DMS153 (cell line): Measurements from ENCODE around the gene PRG3.
"Not testable (repeated sequence)": the region's sequence is repeated elsewhere in the genome, so short reads cannot be mapped to it uniquely, and the experiment has no call there.

Source experiments
- DNase-seq: peaks from one replicate; lab custom pipeline; 2025; lab: John Stamatoyannopoulos, UW

PRG3 gene

DNA sequence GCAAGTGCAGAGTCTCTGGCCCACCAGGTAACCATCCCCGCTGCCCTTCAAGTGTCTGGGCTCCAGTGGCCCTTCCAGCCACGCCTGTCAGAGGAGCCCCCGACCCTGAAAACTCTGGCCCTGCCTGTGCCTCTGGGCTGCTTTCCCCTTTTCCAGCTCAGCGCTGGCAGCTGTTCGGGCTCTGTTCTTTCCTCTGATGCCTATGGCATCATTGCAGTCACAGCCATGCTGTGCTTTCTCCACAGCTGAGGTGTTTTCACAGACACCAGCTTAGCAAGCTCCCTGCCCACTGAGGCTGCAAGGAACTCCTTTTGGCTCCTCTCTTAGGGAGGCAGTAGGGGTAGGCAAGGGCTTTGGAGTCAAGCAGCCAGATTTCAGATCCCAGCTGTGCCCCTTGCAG lies 21.6 kb downstream of the PRG3 start:
- no peak for DNase-seq

DNA sequence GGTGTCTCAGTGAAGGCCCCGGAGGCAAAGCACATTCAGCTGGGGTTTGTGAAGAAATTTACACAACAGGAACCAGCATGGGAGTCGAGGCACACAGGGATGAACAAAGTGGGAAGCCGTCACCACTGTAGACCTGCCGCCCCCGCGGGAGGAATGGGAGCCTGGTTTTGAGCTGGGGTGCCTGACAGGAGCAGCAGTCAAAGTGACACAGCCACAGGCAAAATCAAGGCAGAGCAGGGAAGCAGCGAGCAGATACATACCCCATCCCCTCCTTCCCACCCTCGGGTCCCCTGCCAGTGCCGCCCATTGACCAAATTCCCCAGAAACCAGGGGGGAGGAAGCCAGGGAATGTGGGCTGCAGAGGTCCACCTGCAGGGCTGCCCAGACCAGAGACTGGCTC lies 22.0 kb downstream of the PRG3 start:
- no peak for DNase-seq

DNA sequence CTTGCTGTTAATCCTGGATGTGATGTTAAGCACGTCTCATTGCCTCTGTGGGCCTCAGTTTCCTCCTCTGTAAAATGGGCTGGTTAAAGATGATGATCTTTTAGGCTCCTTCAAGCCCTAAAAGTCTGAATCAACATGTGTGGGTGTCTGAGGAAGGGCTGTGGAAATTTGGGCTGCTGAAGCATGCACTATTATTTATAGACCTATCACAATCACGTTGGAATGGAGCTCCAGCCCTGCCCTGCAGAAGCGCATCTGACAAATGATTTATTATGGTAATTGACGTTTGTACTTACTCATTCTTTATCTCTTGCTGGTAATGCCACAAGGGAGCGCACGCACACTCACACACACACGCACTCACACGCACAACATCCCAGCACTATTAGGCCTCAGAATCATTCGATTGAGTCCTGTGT lies 22.4 kb downstream of the PRG3 start:
- no peak for DNase-seq

DNA sequence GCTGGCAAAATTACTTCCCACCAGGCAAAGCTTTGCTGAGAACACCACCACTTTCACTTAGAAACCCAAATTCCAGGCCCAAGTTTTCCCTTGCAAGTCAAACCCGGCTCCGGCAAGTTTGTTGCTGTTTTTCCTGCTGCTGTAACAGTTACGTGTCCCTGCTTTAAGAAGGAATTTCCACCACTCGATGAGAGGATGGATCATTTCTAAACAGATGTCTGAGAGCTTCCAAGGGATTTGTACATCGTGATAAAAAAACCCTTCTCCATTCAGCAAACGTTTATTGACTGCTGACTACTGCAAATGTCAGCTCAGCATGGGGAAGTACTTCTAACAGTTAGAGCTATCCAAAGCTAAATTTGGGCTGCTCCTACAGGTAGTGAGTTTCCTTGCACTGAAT lies 23.1 kb downstream of the PRG3 start:
- no peak for DNase-seq

DNA sequence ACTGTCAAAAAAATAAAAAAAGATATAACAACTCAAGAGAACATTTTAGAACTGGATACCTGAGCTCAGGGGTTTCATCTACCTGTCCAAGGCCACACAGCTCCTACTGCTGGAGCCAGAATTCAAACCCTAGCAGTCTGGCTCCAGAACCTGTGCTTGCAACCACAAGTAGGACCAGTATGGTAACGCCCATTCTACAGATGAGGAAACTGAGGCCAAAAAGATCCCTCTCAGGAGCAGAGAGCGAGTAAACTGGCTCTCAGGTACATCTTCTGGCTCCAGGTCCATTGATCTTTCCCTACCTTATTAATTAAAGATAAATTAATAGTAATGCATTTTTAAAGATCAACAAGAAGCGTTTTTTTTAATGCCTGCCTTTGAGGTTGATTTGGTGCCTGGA lies 23.6 kb downstream of the PRG3 start:
- DNase-seq = no peak

DNA sequence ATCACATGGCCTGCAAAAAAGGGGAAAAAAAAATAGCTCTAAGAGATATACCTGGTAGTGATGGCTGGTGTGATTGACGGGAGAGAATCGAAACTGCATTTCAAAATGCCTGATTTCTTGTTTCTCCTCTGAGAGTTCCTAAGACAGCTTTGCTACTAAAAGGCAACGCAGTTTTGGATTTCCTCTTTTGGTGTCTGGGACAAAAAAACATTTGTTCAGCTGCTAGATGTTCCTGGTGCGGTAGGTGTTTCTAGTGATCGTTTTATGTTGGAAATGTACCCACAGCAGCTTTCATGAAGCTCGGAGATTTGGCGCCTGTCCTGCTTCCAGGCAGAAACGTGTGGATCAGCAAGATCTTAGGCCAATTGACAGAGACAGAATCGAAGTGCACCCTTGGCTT lies 24.7 kb downstream of the PRG3 start:
- no peak for DNase-seq

DNA sequence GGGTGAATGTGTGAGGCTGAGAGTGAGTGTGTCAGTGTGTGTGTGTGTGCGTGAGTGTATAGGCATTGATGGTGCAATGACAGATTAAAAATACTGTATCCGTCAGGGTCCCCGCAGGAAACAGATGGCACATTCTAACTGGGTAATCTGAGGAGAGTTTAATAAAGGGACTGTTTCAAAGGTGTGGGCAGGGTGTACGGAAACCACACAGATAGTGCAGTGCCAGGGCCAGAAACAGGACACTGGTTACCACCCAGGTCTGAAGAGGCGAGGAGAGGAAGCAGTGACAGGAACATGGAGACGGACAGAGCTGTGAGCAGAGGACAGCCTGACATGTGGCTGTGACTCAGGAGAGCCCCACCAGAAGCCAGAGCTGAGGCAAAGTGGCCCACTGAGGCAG lies 26.3 kb downstream of the PRG3 start:
- no peak for DNase-seq

DNA sequence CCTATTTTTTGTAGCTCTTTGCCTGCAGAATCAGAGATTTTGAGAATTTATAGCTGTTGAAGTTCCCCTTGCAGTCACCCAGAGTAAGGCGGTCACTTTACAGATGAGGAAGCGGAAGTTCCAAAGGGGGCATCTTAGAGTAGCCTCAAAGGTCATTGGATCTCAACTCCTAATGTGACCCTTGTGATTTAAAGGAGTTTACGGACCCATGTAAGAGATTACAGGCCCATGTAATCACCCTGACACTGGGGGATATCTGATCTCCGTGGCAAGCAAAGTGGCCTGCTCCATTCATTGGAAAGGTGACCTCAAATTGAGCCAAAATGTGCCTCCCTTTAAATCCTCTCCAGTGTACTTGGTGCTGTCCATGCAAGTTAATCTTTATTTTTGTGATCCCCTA lies 27.1 kb downstream of the PRG3 start:
- DNase-seq = no peak

DNA sequence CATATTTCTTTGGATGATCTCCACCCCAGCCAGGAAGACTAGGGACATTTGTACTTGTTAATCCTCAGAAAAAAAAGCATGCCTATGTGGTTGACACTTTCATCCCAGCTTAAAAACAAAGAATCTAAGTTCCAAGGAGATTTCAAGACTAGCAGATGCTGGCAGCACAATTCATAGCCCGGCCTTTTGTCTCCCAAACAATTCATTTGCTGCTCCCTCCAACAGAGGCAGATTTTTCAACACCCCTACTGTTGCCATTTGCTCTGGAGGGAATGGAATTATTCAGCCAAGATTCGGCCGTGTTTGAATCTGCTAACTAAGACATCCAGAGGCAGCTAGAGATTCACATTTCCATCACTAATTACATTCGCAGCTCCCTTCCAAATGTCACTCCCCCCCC lies 27.5 kb downstream of the PRG3 start:
- no peak for DNase-seq

DNA sequence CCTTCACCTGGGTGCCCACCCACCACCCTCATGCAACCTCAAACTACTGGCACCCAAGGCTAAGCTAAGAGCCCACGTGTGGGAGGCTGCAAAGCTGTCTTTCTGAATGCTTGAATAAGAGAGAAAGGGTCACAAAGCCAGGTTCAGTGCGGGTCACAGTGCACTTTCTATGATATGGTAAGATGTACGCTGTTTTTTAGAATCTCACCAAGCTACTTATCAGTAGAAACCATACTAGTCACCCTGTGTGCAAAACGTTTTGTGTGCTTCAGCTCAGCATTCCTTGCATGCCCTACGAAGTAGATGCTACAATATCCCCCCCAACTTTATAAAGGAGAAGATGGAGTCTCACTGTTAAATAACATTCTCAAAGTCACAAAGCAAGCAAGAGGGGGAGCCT lies 27.9 kb downstream of the PRG3 start:
- no peak for DNase-seq

DNA sequence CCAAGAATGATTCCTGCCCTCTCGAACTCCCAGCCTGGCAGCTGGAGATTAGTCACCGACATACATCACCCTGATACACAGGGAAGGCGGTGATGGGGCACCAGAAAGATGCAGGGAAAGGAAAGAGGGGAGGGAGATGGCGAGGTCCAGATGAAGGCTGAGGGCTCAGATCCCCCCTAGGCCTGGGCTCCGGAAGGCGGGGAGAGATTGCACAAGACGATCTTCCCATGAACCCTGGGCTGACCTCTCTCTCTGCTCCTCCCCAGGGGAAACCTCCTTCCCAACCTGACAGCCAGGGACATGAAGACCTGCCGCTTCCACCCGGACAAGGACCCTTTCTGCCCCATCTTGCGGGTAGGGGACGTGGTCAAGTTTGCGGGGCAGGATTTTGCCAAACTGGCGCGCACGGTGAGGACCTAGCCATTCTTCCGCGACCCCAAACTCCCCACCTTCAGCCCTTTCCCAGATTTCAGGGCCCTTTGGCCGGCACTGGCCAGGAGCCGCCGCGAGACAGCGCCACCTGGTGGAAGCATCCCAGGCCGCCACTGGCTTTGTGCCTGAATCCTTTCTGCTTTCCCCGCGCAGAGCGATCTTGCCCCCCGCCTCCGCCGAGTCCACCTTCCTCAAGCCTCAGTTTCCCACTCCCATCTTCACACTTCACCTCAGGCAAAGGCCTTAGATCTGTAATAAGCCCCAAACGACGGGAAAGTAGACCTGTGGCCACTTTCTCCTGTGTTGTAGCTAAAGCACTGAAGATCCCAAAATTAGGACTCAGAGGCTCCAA lies 31.3 kb downstream of the PRG3 start:
- no peak for DNase-seq

DNA sequence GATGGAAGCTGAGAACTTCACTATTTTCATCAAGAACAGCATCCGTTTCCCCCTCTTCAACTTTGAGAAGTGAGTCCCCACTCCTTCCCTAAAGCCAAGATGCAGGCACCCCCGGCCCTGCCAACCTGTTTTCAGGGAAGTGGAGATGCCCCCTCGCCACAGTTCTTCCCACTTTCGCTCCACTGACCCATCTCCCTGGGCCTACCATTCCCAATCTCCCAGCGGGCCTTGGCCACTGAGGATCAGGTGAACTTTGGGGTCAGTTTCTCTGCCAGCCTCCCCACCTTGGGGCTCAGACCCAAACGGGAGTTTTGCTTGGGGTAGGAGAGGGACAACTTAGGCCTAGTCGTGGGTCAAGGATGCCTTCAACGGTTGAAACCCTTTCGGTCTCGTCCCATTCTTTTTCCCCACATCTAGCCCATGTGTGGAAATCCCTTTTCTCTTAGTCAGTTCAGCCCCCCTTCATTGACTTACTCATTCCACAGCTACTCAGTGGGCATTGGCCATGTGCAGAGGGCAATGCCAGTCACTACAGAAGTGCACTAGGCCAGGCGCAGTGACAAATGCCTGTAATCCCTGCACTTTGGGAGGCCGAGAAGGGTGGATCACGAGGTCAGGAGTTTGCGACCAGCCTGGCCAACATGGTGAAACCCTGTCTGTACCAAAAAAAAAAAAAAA lies 32.2 kb downstream of the PRG3 start:
- no peak for DNase-seq

DNA sequence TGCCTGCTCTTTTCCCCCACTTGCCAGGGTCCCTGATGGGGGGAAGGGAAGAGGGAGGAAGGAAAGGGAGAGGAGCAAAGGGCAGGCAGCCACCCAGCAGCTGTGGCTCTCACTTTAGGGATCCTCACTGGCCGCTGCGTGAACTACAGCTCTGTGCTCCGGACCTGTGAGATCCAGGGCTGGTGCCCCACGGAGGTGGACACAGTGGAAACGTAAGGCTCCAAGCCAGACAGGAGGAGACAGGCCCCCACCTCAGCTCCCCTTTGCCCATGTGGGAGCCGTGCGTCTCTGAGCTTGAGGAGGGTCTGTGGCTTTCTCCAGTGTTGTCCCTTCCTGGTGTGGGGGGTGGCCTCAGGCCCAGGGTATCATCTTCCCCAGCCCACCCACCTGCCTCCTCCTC lies 32.9 kb downstream of the PRG3 start:
- DNase-seq = no peak

DNA sequence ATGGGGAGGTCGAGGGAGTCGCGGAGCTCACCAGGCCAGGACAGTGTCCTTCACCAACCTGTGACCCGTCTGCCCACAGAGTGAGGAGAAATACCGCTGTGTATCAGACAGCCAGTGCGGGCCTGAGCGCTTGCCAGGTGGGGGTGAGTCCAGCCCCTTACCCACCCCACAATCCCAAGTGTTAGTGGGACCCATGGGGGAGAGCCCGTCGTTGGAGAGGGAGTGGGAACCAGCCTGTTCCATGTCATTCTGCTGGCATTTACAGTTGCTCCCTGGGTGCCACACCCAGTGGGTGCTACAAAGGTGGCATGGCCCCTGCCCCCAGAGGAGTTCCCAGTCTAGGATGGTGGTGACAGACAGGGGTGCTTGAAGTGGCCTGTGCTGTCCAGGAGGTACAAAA lies 33.6 kb downstream of the PRG3 start:
- DNase-seq = no peak

DNA sequence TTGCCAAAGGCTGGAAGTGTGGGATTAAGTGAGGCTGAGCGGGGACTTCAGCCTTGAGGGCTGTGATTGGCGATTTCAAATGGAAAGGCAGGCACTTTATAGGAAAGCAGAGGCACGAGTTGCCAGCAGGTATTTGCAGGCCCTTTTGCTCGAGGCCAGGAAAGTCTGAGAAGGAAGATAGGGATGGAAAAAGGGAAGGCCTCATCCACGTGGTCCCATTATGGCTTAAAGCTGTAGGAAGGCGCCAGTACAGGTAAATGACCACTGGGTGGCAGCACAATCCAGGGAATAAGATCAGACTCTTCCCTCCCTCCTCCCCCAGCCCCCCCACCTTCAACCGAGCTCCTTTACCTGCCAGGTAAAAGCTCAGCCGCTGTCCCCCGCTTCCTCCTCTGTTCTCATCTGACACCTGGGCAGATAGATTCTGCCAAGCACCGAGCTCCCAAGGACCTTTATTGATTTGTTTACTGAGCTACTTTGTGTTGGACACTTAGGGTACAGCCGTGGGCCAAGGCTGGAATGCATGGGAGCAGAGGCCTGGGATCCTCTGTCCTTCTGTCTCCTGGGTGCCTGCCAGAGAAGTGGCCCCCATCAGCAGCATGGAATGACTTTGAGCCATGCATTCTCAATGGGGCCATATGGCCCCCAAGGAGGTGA lies 35.3 kb downstream of the PRG3 start:
- DNase-seq = peak; percentile 68

DNA sequence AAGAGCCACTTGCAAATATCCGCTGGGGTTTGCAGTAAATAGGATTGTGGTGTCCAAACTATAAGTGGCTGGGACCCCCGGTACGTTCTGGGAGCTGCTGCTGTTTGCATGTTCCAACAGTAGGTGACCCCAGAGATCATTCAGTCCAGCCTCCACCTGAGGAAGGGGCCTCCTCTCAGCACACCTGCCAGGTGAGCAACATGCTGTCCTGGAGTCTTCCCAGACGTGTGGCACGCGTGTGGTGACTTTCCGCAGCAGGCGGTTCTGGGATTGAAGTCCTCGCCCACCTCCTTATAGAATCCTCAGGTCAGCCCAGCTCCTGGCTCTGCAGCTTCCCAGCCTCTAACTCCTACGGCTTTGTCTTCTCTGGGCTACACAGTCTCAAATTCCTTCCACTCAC lies 36.1 kb downstream of the PRG3 start:
- no peak for DNase-seq

DNA sequence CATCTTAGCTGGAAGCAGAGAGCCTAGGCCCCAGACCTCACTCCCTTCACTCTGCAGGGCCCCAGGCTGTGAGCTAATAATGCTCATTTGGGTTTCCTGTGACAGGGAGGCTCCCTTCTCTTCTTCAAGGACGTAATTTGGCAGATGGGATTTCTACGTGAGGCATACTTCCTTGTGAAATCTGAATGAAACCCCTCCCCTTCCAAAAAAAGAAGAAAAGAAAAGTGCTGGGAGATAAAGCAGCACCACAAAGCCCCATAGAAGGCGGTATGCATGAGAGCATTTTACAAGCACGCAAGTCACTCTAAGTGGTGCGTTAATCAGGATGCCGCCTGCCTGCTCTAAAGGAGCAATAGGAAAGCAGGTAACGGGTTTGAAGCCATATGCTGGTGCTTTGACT lies 37.1 kb downstream of the PRG3 start:
- DNase-seq = peak; percentile 43

DNA sequence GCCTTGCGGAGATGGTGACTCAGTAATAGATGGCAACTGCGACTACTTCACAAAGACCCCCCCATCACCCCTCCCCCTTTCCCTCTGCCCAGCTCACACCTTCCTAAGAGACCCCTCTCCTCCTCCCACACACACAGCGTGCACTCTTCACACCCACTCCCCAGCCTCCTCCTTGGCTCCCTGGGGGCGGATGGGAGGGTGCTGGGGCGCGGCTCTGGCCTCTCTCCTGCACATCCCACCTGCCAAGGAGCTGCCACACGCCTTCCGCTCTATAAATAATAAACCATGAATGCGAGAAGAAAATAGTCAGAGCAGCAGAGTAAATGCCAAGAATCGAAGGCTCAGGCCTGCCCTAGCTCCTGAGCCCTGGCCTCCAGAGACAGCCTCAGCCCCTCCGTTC lies 38.2 kb downstream of the PRG3 start:
- DNase-seq = no peak

DNA sequence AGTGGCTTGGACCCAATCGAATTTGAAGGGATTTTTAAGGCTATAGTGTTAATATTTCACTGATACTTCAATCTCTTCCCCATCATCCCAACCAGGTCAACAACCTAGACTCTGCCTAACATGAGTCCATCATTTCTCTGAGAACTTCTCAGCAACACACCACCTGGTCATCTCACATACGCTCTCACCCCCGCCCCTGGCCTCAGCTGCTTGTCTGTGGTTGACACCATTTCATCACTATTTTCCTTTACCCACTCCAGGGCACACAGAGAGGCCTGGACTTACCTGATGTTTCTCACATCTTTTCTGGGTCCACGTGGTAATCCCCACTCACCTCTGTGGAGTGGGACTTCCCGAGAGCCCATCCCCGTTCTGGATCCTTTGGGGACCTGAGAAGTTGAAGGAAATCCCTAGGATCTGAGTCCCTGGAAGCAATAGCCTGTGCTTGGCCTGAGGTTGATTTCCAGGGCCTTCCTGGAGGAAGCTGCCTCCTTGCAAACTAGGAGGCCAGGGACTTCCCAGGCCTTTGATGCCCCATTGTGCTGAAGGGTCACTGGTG lies 39.6 kb downstream of the PRG3 start:
- DNase-seq = no peak

DNA sequence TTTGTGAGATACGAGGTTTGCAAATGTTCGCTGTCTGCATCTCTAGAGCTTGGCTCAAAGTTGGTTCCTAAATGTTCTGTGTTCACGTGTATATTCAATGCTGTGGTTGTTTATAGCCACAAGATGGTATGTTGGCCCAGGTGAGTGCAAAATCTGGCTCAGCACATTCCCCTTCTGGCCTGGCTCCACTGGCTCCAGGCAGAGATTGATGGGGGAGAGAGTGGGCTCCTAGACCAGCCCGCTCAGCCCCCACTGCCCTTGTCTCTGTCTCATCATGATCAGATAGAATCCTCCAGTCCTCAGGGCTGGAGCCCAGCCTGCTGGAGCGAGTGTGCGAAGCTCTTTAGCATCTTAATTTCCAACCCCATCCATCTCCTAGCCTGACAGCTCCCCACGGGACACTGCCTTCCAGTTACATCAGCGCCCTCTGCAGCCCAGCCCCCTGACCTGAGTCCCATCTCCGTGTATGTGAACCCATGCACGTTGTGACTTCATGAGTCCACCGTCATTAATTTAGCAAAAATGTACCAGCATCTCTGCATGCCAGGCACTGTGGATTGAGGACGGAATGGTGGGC lies 40.8 kb downstream of the PRG3 start:
- no peak for DNase-seq

DNA sequence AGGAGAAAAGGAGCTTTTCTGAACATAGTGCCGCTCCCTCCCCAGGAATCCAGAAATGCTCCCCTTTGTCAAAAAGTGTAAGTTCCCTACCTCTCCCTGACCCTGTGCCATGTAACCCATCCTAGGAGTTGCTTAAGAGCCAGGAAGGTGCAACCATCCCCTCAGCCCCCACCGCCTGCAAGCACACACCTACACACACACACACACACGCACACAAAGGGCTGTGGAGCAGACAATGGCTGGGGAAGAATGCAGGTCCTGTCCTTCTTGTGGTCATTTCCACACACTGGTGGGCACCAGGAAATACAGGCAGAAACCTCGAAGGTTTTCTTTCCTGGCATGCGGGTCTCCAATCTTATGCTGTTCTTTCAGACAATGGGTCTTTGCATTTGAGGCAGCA lies 41.6 kb downstream of the PRG3 start:
- no peak for DNase-seq

DNA sequence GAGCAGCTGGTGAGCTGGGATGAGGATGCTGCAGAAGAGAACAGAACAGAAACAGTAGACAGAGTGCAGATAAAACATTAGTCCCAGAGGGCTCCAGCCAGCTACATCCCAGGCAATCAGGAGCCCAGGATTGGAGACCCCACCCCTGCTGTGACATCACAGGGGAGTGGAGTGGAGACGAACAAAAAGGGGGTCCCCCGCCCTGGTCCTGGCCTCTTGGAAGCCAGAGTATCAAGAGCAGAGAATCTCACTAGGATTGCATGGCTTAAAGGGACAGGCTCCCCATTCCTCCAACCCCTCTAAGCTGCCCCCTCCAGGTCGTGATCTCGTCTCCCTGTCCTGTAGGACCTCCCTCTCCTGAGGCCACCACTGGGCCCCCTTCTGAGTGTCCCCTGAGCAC lies 42.8 kb downstream of the PRG3 start, which contains the start of gene P2RX3:
Gene P2RX3, plus strand, starts transcription at position 211 of the 400 bp plus-strand sequence. CDS start 199 bp downstream, outside the sequence.
- no peak for DNase-seq

DNA sequence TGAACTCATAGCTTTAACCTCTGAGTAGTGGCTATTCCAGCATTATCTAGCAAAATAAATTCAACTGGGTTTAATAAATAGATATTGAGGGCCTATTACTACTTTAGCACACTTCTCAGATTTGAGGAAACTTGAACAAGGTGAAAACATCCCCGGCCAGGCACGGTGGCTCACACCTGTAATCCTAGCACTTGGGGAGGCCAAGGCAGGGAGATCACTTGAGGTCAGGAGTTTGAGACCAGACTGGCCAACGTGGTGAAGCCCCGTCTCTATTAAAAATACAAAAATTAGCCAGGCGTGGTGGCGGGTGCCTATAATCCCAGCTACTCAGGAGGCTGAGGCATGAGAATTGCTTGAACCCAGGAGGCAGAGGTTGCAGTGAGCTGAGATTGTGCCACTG lies 44.1 kb downstream of the PRG3 start:
- not testable (repeated sequence) for DNase-seq
